Endothelial cell of umbilical vein (primary cell): Measurements from ENCODE around the gene OR6P1. TPM values are rescaled to one million over a fixed set of nuclear protein-coding genes. Genes with fewer than 3 reads are reported as not detected.

ENCODE experiments used
- BruUV-seq: library from RNA; stranded (reverse); fragments of 400-500 nt; replicated peaks from 2 replicates; lab custom pipeline; 2021; lab: Mats Ljungman, UMichigan
- CTCF ChIA-PET: fragments of 300-600, 350-600 bp; sonication (Branson Sonifier 250); formaldehyde crosslinking; loops from one replicate; lab custom pipeline; 2021; ENCODE audit warnings: antibody characterized with exemption, inconsistent platforms; lab: Charles Lee
- POLR2A ChIA-PET: fragments of 300-600, 350-600 bp; sonication (Branson Sonifier 250); formaldehyde crosslinking; loops from one replicate; lab custom pipeline; 2021; ENCODE audit warnings: antibody characterized with exemption, inconsistent platforms; lab: Charles Lee
- DNase-seq: peaks from one replicate; pipeline ENCODE4 v3.0.0-alpha.2; 2011; ENCODE audit warnings: low read depth, low spot score
- FAIRE-seq: peaks from 2 replicates; lab custom pipeline; 2011; peaks lifted over from hg19 to GRCh38; lab: Jason Lieb, UNC
- H2AFZ ChIP-seq: 2 replicates; pipeline ENCODE4 v1.6.0; 2012; ENCODE audit warnings: low read depth, low read length, control low read depth, inconsistent platforms
- H3K27ac ChIP-seq: 2 replicates; pipeline ENCODE4 v1.5.1; 2011; ENCODE audit warnings: low read depth, mild to moderate bottlenecking, control low read depth, low read length, moderate library complexity; ENCODE audit not compliant: insufficient read depth
- H3K27me3 ChIP-seq, 2 experiments: 2 replicates each; pipeline versions ENCODE4 v1.6.0 to v1.6.1; 2011; ENCODE audit warnings: low read length in 2 of 2, mixed read lengths in 1 of 2; ENCODE audit not compliant: control insufficient read depth in 2 of 2, insufficient read depth in 2 of 2
- H3K36me3 ChIP-seq, 2 experiments: 2 replicates in 1 of 2; 3 replicates in 1 of 2; pipeline ENCODE4 v1.5.1; 2011; ENCODE audit warnings: low read length in 2 of 2, mild to moderate bottlenecking in 1 of 2, moderate library complexity in 1 of 2; ENCODE audit not compliant: control insufficient read depth in 2 of 2, insufficient read depth in 2 of 2; ENCODE audit errors: extremely low read depth in 1 of 2
- H3K4me1 ChIP-seq: 3 replicates; pipeline ENCODE4 v1.5.1; 2011; ENCODE audit warnings: mild to moderate bottlenecking, low read length; ENCODE audit not compliant: control insufficient read depth, insufficient read depth; ENCODE audit errors: extremely low read depth
- H3K4me2 ChIP-seq: 2 replicates; pipeline ENCODE4 v1.6.1; 2011; ENCODE audit warnings: low read length, control low read depth, mixed read lengths; ENCODE audit not compliant: insufficient read depth
- H3K4me3 ChIP-seq, 3 experiments: fragments of 200-600 bp in 1 of 3; sonication (generic), shearing (Covaris generic) in 1 of 3; replicated peaks in 1 of 3; 2 replicates each; pipeline ENCODE4 v1.5.1; 2011 to 2016; ENCODE audit warnings: control low read depth in 3 of 3, low read length in 3 of 3, mild to moderate bottlenecking in 2 of 3, inconsistent platforms in 1 of 3, low read depth in 1 of 3, moderate library complexity in 1 of 3; ENCODE audit not compliant: insufficient read depth in 1 of 3
- H3K79me2 ChIP-seq: 2 replicates; pipeline ENCODE4 v1.6.0; 2012; ENCODE audit warnings: low read length, inconsistent platforms; ENCODE audit not compliant: control insufficient read depth, insufficient read depth
- H3K9ac ChIP-seq: replicated peaks from 2 replicates; pipeline ENCODE3; 2011; ENCODE audit warnings: low read length, control low read depth; ENCODE audit not compliant: insufficient read depth; ENCODE audit errors: extremely low read depth
- H3K9me1 ChIP-seq: replicated peaks from 3 replicates; pipeline ENCODE4 v1.6.0; 2011; ENCODE audit warnings: mild to moderate bottlenecking, low read length; ENCODE audit not compliant: control insufficient read depth, insufficient read depth; ENCODE audit errors: extremely low read depth
- H3K9me3 ChIP-seq: replicated peaks from 2 replicates; pipeline ENCODE4 v1.5.1; 2012; ENCODE audit warnings: low read length, inconsistent platforms; ENCODE audit not compliant: control insufficient read depth, insufficient read depth
- H4K20me1 ChIP-seq: replicated peaks from 2 replicates; pipeline ENCODE3; 2011; ENCODE audit warnings: mild to moderate bottlenecking, low read length; ENCODE audit not compliant: control insufficient read depth, insufficient read depth; ENCODE audit errors: extremely low read depth
- EZH2 ChIP-seq: IDR thresholded peaks from 2 replicates; pipeline ENCODE4 v1.6.1; 2012; ENCODE audit warnings: borderline replicate concordance, low read depth, mild to moderate bottlenecking, moderate library complexity, low read length, inconsistent platforms; ENCODE audit not compliant: severe bottlenecking
- FOS ChIP-seq: IDR thresholded peaks from 2 replicates; pipeline ENCODE4 v1.6.1; 2011; ENCODE audit warnings: mild to moderate bottlenecking, low read length, moderate library complexity, borderline replicate concordance; ENCODE audit not compliant: insufficient read depth
- GATA2 ChIP-seq: IDR thresholded peaks from 2 replicates; pipeline ENCODE4 v1.7.0; 2011; ENCODE audit warnings: low read depth, mild to moderate bottlenecking, moderate library complexity, mixed read lengths, low read length; ENCODE audit not compliant: insufficient read length, insufficient read depth
- JUN ChIP-seq: IDR thresholded peaks from 2 replicates; pipeline ENCODE4 v1.6.1; 2011; ENCODE audit warnings: borderline replicate concordance, low read depth; ENCODE audit not compliant: insufficient read length, insufficient read depth
- MAX ChIP-seq: IDR thresholded peaks from 2 replicates; pipeline ENCODE4 v1.6.1; 2011; ENCODE audit not compliant: insufficient read depth, insufficient read length
- MYC ChIP-seq: IDR thresholded peaks from one replicate; pipeline ENCODE4 v1.6.1; 2011; ENCODE audit warnings: mild to moderate bottlenecking, low read depth, low read length
- POLR2A ChIP-seq: IDR thresholded peaks from 2 replicates; pipeline ENCODE4 v1.6.1; 2012; ENCODE audit warnings: low read depth, mild to moderate bottlenecking, control low read depth, low read length
- POLR2AphosphoS5 ChIP-seq: IDR thresholded peaks from 2 replicates; pipeline ENCODE4 v1.6.1; 2012; ENCODE audit warnings: low read depth, mild to moderate bottlenecking, control low read depth, low read length, moderate library complexity; ENCODE audit not compliant: insufficient read depth
- dilution Hi-C: fragments of 300-500 bp; cut with MboI; formaldehyde crosslinking; loops from one replicate; pipeline ENCODE4 v1.15.0; 2019; ENCODE audit warnings: low sequenced_read_pairs; ENCODE audit not compliant: extremely low pct_ligation_motif_present
- intact Hi-C: fragments of 100-400 bp; cut with micrococcal nuclease; formaldehyde crosslinking; loops from one replicate; pipeline ENCODE4 v1.10.0; 2022
- polyA plus RNA-seq, 4 experiments: library from polyadenylated mRNA; depleted of rRNA in 3 of 4; stranded (reverse) in 3 of 4; unstranded in 1 of 4; fragments of >200 nt; gene quantifications; 2 replicates each; pipeline versions ENCODE4 v1.2.1 to v1.2.3, GENCODE V29; 2011 to 2012; ENCODE audit warnings: missing spikeins in 1 of 4
- total RNA-seq: library from RNA; stranded (reverse); gene quantifications from 2 replicates; pipeline ENCODE4 v1.2.3, GENCODE V29; 2021
- TF ChIP-seq, protein P1 (sequence below), 2 donors: IDR thresholded peaks; 1 replicate in 1 of 2; 2 replicates in 1 of 2; pipeline ENCODE4 v1.5.1; 2011; ENCODE audit warnings: low read length in 2 of 2, mild to moderate bottlenecking in 2 of 2, moderate library complexity in 2 of 2, control low read depth in 1 of 2, inconsistent platforms in 1 of 2, low read depth in 1 of 2; ENCODE audit not compliant: insufficient read depth in 1 of 2; ENCODE audit errors: extremely low read depth in 1 of 2

OR6P1 gene
- total and polyA plus RNA-seq, 2 donors (not counting 3 experiments of a cell fraction or from before 2014, with no cell fraction given) = not detected

- no peak overlapping the region for H2AFZ ChIP-seq
- CTCF ChIA-PET = no interaction called here
- no TSS peak for BruUV-seq
- no peaks in the 10 kb centered on the region for H4K20me1 ChIP-seq
- no peaks in the 10 kb centered on the region for H3K9me3 ChIP-seq
- H3K4me1 ChIP-seq = no peaks in the 10 kb centered on the region
- no peak overlapping the region for H3K4me2 ChIP-seq
- H3K27ac ChIP-seq = no peak overlapping the region
- no peaks in the 10 kb centered on the region for H3K36me3 ChIP-seq
- H3K4me3 ChIP-seq = no peak overlapping the region
- intact Hi-C loops = no loop called here
- dilution Hi-C loops = no loop called here
- H3K9ac ChIP-seq = no peak overlapping the region
- no peaks in the 10 kb centered on the region for H3K27me3 ChIP-seq
- DNase-seq (peak; percentile 2), FAIRE-seq (no peak)
- TF ChIP-seq, protein P1, sequence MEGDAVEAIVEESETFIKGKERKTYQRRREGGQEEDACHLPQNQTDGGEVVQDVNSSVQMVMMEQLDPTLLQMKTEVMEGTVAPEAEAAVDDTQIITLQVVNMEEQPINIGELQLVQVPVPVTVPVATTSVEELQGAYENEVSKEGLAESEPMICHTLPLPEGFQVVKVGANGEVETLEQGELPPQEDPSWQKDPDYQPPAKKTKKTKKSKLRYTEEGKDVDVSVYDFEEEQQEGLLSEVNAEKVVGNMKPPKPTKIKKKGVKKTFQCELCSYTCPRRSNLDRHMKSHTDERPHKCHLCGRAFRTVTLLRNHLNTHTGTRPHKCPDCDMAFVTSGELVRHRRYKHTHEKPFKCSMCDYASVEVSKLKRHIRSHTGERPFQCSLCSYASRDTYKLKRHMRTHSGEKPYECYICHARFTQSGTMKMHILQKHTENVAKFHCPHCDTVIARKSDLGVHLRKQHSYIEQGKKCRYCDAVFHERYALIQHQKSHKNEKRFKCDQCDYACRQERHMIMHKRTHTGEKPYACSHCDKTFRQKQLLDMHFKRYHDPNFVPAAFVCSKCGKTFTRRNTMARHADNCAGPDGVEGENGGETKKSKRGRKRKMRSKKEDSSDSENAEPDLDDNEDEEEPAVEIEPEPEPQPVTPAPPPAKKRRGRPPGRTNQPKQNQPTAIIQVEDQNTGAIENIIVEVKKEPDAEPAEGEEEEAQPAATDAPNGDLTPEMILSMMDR (IDR thresholded peaks at IDR 0.05; ENCODE audit: extremely low read depth in 1 of 2, insufficient read depth in 1 of 2, low read depth in 1 of 2, low read length in 2 of 2) = no peak
- no peak for TF ChIP-seq GATA2
- no peak for TF ChIP-seq POLR2AphosphoS5
- no peak for TF ChIP-seq POLR2A
- TF ChIP-seq MAX = no peak
- no peak for TF ChIP-seq JUN
- TF ChIP-seq MYC = no peak
- TF ChIP-seq EZH2 = no peak
- TF ChIP-seq FOS = no peak
- POLR2A ChIA-PET = no interaction called here
- H3K79me2 ChIP-seq = no peaks in the 10 kb centered on the region
- no peaks in the 10 kb centered on the region for H3K9me1 ChIP-seq
These were observed 18.1 kb downstream of the OR6P1 start for GRCh38 chr1:158552296-158552695.
